GM20000 (cell line): ENCODE results near the gene KIAA0232.

Experiments
- DNase-seq: peaks from one replicate; pipeline ENCODE4 v3.0.0; 2012; ENCODE audit warnings: low spot score
- TF ChIP-seq, protein P1 (sequence below): IDR thresholded peaks from 2 replicates; pipeline ENCODE4 v1.5.1; 2012; ENCODE audit warnings: mild to moderate bottlenecking, control low read depth; ENCODE audit errors: extremely low read depth, missing control alignments

The KIAA0232 gene

DNA sequence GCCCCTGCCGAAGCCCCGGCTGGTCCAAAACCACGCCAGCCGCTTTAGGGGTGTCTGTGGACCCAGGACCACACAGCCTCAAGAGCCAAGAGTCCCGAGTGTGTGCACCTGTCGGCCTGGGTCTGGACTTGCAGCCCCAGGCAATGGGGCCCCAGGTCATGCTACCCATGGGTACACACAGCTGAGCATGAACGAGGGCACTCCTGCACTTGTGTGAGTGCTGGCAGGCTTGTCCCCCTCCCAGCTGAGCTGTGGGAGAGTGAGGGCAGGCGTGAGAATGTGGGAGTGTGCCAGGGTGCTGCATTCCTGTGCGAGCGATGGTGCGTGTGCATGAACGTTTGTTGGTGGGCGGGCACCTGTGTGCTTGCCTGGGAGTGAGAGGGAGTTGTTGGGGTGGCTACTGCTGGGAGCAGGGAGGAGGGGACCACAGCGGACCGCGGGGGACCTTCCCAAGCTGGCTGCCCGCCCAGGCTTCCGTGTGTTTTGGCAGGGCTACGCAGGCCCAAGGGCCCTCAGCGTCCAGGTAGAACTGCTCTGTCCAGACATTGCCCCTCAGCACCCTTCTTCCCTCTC lies 35.7 kb upstream of the KIAA0232 start:
- TF ChIP-seq, protein P1, sequence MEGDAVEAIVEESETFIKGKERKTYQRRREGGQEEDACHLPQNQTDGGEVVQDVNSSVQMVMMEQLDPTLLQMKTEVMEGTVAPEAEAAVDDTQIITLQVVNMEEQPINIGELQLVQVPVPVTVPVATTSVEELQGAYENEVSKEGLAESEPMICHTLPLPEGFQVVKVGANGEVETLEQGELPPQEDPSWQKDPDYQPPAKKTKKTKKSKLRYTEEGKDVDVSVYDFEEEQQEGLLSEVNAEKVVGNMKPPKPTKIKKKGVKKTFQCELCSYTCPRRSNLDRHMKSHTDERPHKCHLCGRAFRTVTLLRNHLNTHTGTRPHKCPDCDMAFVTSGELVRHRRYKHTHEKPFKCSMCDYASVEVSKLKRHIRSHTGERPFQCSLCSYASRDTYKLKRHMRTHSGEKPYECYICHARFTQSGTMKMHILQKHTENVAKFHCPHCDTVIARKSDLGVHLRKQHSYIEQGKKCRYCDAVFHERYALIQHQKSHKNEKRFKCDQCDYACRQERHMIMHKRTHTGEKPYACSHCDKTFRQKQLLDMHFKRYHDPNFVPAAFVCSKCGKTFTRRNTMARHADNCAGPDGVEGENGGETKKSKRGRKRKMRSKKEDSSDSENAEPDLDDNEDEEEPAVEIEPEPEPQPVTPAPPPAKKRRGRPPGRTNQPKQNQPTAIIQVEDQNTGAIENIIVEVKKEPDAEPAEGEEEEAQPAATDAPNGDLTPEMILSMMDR, result no peak
- no peak for DNase-seq

- DNase-seq, result no peak
- TF ChIP-seq, protein P1, result no peak
Measured at GRCh38 chr4:6747294-6748051, 35.1 kb upstream of the KIAA0232 start.

GRCh38 chr4:6748286-6748685 lies 34.2 kb upstream of the KIAA0232 start:
- no peak for DNase-seq
- TF ChIP-seq, protein P1, result no peak

GRCh38 chr4:6749340-6750171 lies 33.0 kb upstream of the KIAA0232 start:
- no peak for DNase-seq
- TF ChIP-seq, protein P1, result no peak

- no peak for DNase-seq
Measured at GRCh38 chr4:6750286-6751221, 32.0 kb upstream of the KIAA0232 start.

More at GRCh38 chr4:6750286-6751221, 32.0 kb upstream of the KIAA0232 start:
- TF ChIP-seq, protein P1, result no peak
